ENCODE results near the gene CBLC. TPM values are rescaled to one million over a fixed set of nuclear protein-coding genes. Genes with fewer than 3 reads are reported as not detected.

The CBLC gene
- polyA plus RNA-seq, 4 donors, result 5.0 to 7.8 (median 6.9) TPM

GRCh38 chr19:44746616-44746945 is 31.1 kb upstream of the CBLC start:
- DNase-seq (ENCODE audit: low read depth in 4 of 4, low spot score in 2 of 4), result no peak

DNA sequence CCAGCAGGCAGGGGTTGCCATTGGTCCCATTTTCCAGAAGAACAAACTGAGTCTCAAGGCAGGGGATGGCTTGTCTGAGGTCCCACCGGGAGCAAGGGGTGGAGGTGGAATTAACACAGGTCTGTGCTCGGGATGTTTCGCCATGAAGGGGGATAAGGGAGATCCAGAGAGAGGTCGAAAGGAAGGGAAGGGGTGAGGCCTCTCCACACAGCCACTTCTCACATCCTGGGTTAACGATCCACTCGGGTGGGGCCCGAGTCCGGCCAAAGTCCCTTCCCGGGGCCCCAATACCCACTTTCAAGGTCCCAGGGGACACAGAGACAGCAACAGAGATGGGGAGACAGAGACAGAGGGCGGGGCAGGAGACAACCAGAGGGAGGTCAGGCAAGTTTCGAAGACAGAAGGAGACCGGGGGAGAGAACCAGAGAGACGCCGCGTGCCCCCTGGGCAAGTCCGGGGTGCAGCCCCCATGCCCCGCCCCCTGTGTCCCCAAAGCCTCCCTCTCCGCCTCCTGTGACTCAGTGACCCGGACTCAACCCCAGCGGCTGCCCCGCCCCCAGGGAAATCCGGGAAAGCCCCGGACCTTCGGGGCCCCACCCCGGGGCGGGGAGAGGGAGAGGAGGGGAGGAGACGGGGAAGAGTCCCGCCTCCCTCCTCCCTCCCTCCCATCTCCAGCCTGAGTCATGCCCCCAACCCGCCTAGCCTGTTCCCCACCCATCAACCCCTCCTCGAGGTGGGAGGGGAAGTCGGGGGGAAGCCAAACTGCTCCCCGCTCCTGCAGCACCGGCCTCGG is 30.5 kb upstream of the CBLC start:
- DNase-seq (ENCODE audit: low read depth in 4 of 4, low spot score in 2 of 4), result peak in 2 of 4 donors; percentile 72 to 82

- DNase-seq (ENCODE audit: low read depth in 4 of 4, low spot score in 2 of 4), result no peak
Observed at GRCh38 chr19:44747739-44748425, 29.8 kb upstream of the CBLC start.

GRCh38 chr19:44748426-44749254 is 29.1 kb upstream of the CBLC start, which contains the start of gene BCL3:
Gene BCL3, plus strand, starts transcription at chr19:44748708. Its CDS starts 83 bp downstream, at chr19:44748791.
- DNase-seq (ENCODE audit: low read depth in 4 of 4, low spot score in 2 of 4), result no peak

GRCh38 chr19:44749292-44749691 is 28.4 kb upstream of the CBLC start:
- DNase-seq (ENCODE audit: low read depth in 4 of 4, low spot score in 2 of 4), result no peak

GRCh38 chr19:44749994-44750393 is 27.7 kb upstream of the CBLC start:
- DNase-seq (ENCODE audit: low read depth in 4 of 4, low spot score in 2 of 4), result no peak

GRCh38 chr19:44752123-44752815 is 25.4 kb upstream of the CBLC start:
- no peak for DNase-seq (ENCODE audit: low read depth in 4 of 4, low spot score in 2 of 4)

- DNase-seq (ENCODE audit: low read depth in 4 of 4, low spot score in 2 of 4), result no peak
Observed at GRCh38 chr19:44752816-44753625, 24.7 kb upstream of the CBLC start.

GRCh38 chr19:44753626-44753931 is 24.1 kb upstream of the CBLC start:
- DNase-seq (ENCODE audit: low read depth in 4 of 4, low spot score in 2 of 4), result no peak

GRCh38 chr19:44753932-44754749 is 23.5 kb upstream of the CBLC start:
- DNase-seq (ENCODE audit: low read depth in 4 of 4, low spot score in 2 of 4), result no peak

- DNase-seq (ENCODE audit: low read depth in 4 of 4, low spot score in 2 of 4), result no peak
Observed at GRCh38 chr19:44754750-44755080, 23.0 kb upstream of the CBLC start.

GRCh38 chr19:44755219-44755618 is 22.5 kb upstream of the CBLC start:
- DNase-seq (ENCODE audit: low read depth in 4 of 4, low spot score in 2 of 4), result no peak

DNA sequence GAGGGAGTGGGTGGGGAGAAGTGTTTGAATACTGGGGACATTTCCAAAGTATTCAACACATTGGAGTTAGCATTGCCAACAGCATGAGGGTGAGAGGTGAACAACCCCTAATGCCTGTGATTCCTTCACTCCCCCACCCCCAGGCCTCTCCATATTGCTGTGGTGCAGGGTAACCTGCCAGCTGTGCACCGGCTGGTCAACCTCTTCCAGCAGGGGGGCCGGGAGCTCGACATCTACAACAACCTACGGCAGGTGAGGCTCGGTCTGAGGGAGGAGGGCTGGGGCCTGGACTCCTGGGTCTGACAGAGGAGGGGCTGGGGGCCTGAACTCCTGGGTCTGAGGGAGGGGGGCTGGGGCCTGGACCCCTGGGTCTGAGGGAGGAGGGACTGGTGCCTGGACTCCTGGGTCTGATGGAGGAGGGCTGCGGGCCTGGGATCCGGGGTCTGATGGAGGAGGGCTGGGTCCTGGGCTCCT is 21.6 kb upstream of the CBLC start:
- DNase-seq (ENCODE audit: low read depth in 4 of 4, low spot score in 2 of 4), result no peak

DNA sequence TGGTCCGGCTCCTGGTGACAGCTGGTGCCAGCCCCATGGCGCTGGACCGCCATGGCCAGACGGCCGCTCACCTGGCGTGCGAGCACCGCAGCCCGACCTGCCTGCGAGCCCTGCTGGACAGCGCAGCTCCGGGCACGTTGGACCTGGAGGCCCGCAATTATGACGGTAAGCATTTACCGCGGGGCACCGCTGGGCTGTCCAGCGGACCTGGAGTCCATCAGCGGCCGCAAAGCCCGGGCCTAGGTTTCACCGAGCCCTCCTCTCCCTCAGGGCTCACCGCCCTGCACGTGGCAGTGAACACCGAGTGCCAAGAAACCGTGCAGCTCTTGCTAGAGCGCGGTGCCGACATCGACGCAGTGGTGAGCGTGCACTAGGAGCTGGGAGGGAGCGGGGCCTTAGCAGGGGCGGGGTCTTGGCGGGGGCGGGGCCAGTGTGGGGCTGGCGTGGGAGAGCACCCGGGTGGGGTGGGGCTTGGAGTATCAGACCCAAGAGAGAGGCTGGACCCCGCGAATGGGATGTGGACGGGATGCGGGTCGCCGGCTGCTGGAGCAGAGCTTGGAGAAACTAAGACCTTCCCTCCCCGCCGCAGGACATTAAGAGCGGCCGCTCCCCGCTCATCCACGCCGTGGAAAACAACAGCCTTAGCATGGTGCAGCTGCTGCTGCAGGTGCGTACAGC is 20.5 kb upstream of the CBLC start:
- no peak for DNase-seq (ENCODE audit: low read depth in 4 of 4, low spot score in 2 of 4)

GRCh38 chr19:44757735-44758505 is 19.8 kb upstream of the CBLC start:
- DNase-seq (ENCODE audit: low read depth in 4 of 4, low spot score in 2 of 4), result no peak

GRCh38 chr19:44758596-44758995 is 19.1 kb upstream of the CBLC start:
- DNase-seq (ENCODE audit: low read depth in 4 of 4, low spot score in 2 of 4), result no peak

GRCh38 chr19:44759083-44759804 is 18.4 kb upstream of the CBLC start:
- DNase-seq (ENCODE audit: low read depth in 4 of 4, low spot score in 2 of 4), result no peak

Data from left renal cortex interstitium (tissue), 4 donors.